GM12878 (cell line): ENCODE measurements around the gene MAP3K1. TPM values are rescaled to one million over a fixed set of nuclear protein-coding genes. Genes with fewer than 3 reads are reported as not detected.

Experiments
- ASH2L ChIP-seq: fragments of 300-600, 200-600 bp; sonication (generic); IDR thresholded peaks from 2 replicates; pipeline ENCODE4 v1.6.1; 2017; ENCODE audit warnings: low read depth, mild to moderate bottlenecking, borderline replicate concordance
- BMI1 ChIP-seq: fragments of 450-650 bp; IDR thresholded peaks from 2 replicates; pipeline ENCODE4 v1.6.1; 2016; ENCODE audit warnings: mild to moderate bottlenecking, moderate library complexity, borderline replicate concordance
- CBX3 ChIP-seq: fragments of 200-600 bp; sonication (generic); IDR thresholded peaks from 2 replicates; pipeline ENCODE4 v1.6.1; 2016; ENCODE audit warnings: low read depth, borderline replicate concordance
- CBX5 ChIP-seq: sonication (generic); IDR thresholded peaks from 2 replicates; pipeline ENCODE4 v1.6.1; 2016; ENCODE audit warnings: low read depth, moderate library complexity, mild to moderate bottlenecking, inconsistent platforms
- CHD2 ChIP-seq: IDR thresholded peaks from 2 replicates; pipeline ENCODE4 v1.6.1; 2011; ENCODE audit warnings: low read depth, low read length, improper control_type of control experiment, borderline replicate concordance
- ETV6 ChIP-seq, 2 experiments: fragments of 450-650 bp in 1 of 2; IDR thresholded peaks in 1 of 2; conservative IDR thresholded peaks in 1 of 2; 2 replicates each; pipeline ENCODE4 v1.6.1; 2014; ENCODE audit warnings: antibody characterized with exemption in 1 of 2, borderline replicate concordance in 1 of 2, low read depth in 1 of 2, mild to moderate bottlenecking in 1 of 2, moderate library complexity in 1 of 2
- HDGF ChIP-seq: fragments of 450-650 bp; IDR thresholded peaks from 2 replicates; pipeline ENCODE4 v1.6.1; 2016; ENCODE audit warnings: antibody characterized with exemption
- IKZF2 ChIP-seq, 2 experiments: fragments of 450-650 bp; IDR thresholded peaks; 2 replicates each; pipeline ENCODE4 v1.6.1; 2017; ENCODE audit warnings: mild to moderate bottlenecking in 2 of 2, moderate library complexity in 2 of 2
- IRF4 ChIP-seq: IDR thresholded peaks from 2 replicates; pipeline ENCODE4 v1.6.1; 2011; ENCODE audit warnings: low read depth, low read length
- KLF5 ChIP-seq: fragments of 450-650 bp; IDR thresholded peaks from 2 replicates; pipeline ENCODE4 v1.6.1; 2014; ENCODE audit warnings: mild to moderate bottlenecking; ENCODE audit not compliant: partially characterized antibody
- MTA3 ChIP-seq: IDR thresholded peaks from 2 replicates; pipeline ENCODE4 v1.6.1; 2012; ENCODE audit warnings: low read length, inconsistent platforms, borderline replicate concordance
- NR2C1 ChIP-seq: fragments of 450-650 bp; IDR thresholded peaks from 2 replicates; pipeline ENCODE4 v1.6.1; 2017; ENCODE audit warnings: antibody characterized with exemption, mild to moderate bottlenecking, moderate library complexity
- POU2F2 ChIP-seq: IDR thresholded peaks from 3 replicates; pipeline ENCODE4 v1.6.1; 2011; ENCODE audit warnings: low read depth, mild to moderate bottlenecking, low read length, borderline replicate concordance
- RAD51 ChIP-seq: fragments of 450-650 bp; IDR thresholded peaks from 2 replicates; pipeline ENCODE4 v1.6.1; 2016; ENCODE audit warnings: moderate library complexity, mild to moderate bottlenecking, inconsistent platforms
- SMAD1 ChIP-seq: fragments of 450-650 bp; IDR thresholded peaks from 2 replicates; pipeline ENCODE4 v1.6.1; 2018; ENCODE audit warnings: mild to moderate bottlenecking, low read depth; ENCODE audit not compliant: partially characterized antibody
- SREBF1 ChIP-seq: IDR thresholded peaks from 2 replicates; pipeline ENCODE4 v1.6.1; 2012; ENCODE audit warnings: mild to moderate bottlenecking, low read length
- SREBF2 ChIP-seq: IDR thresholded peaks from 2 replicates; pipeline ENCODE4 v1.6.1; 2012; ENCODE audit warnings: mild to moderate bottlenecking, low read length
- SRF ChIP-seq, 2 experiments: IDR thresholded peaks; 2 replicates each; pipeline ENCODE4 v1.6.1; 2011; ENCODE audit warnings: low read depth in 2 of 2, low read length in 2 of 2, mild to moderate bottlenecking in 1 of 2, moderate library complexity in 1 of 2
- SUZ12 ChIP-seq: fragments of 200-600 bp; sonication (generic); IDR thresholded peaks from one replicate; pipeline ENCODE4 v1.6.1; 2018; ENCODE audit warnings: antibody characterized with exemption, mild to moderate bottlenecking; ENCODE audit not compliant: unreplicated experiment
- TCF12 ChIP-seq: IDR thresholded peaks from 2 replicates; pipeline ENCODE4 v1.6.1; 2011; ENCODE audit warnings: low read depth, mild to moderate bottlenecking, low read length
- WRNIP1 ChIP-seq: IDR thresholded peaks from 2 replicates; pipeline ENCODE4 v1.6.1; 2011; ENCODE audit warnings: low read depth, low read length, improper control_type of control experiment, borderline replicate concordance
- ZNF217 ChIP-seq: fragments of 450-650 bp; IDR thresholded peaks from 2 replicates; pipeline ENCODE4 v1.6.1; 2017; ENCODE audit warnings: antibody characterized with exemption, mild to moderate bottlenecking
- polyA plus RNA-seq, 11 experiments: library from polyadenylated mRNA; depleted of rRNA in 4 of 11; unstranded in 6 of 11; stranded (reverse) in 5 of 11; fragments of >200 nt; fragmentation: Nextera tagmentation in 4 of 11; fragmentation: Illumina TruSeq in 1 of 11; extraction: Ambion mirVana in 4 of 11; extraction: Trizol in 1 of 11; gene quantifications; 1 replicate in 1 of 11; 2 replicates in 10 of 11; pipeline versions ENCODE4 v1.2.1 to v1.2.3, GENCODE V29; 2011 to 2016; ENCODE audit warnings: inconsistent platforms in 2 of 11, missing spikeins in 2 of 11, low read depth in 1 of 11
- total RNA-seq, 4 experiments: library from RNA; depleted of rRNA in 3 of 4; stranded (reverse); fragments of >200 nt in 3 of 4; fragmentation: Illumina TruSeq in 1 of 4; extraction: Trizol in 1 of 4; gene quantifications; 2 replicates each; pipeline versions ENCODE4 v1.2.1 to v1.2.3, GENCODE V29; 2013 to 2021
- TF ChIP-seq, protein P1 (sequence below): fragments of 450-650 bp; IDR thresholded peaks from 2 replicates; pipeline ENCODE4 v1.6.1; 2016; ENCODE audit warnings: mild to moderate bottlenecking
- TF ChIP-seq, protein P2 (sequence below): IDR thresholded peaks from 2 replicates; pipeline ENCODE4 v1.6.1; 2011; ENCODE audit warnings: mild to moderate bottlenecking, low read depth, low read length, moderate library complexity; ENCODE audit not compliant: insufficient replicate concordance
- TF ChIP-seq, protein P3 (sequence below): IDR thresholded peaks from 2 replicates; pipeline ENCODE4 v1.6.1; 2012; ENCODE audit warnings: low read length, inconsistent platforms

The MAP3K1 gene
- total and polyA plus RNA-seq, 10 of the 15 experiments (the other 5 are each of a cell fraction or from before 2014, with no cell fraction given) = 7.5 to 24.6 (median 12.6) TPM

DNA sequence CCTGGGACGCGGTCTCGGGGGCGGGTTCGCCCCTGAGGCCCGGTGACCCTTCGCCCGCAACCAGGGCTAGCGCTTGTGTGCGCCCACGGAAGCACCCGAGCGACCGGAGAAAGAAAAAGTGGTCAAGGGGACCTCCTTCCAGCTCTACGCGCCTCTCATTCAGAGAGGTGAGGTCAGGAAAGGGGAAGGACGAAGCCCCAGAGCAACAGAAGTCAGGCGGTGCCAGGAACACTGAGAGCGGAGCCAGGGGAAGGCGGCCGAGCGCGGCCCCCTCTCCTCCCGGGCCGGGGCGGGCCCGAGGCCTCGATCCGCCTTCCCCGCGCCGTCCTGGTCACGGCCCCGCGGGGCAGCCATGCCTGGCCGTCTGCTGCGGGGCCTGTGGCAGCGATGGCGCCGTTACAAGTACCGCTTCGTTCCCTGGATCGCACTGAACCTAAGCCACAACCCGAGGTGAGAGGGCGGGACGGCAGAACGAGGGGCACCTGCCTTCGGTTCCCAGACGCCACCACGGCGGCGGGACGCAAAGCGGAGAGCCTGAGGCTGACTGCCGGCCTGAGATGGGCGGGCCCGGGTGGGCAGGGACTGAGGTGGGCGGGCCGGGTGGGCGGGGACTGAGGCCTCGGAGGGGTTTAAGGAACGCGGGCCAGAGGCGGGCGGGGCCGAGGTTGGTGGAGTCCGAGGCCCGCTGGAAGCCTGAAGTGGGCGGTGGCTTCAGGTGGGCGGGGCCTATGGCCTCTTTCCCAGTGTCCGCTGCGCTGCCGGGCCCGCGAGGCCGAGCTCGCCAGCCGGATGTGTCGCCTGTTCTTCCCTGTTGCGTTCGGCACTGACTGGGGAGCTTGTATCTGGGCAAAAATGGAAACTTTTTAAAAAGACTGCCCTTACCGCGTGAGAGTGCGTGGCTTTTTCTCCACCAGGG lies 94.2 kb downstream of the MAP3K1 start, which contains the start of gene SETD9 (continued):
- TF ChIP-seq SMAD1 = no peak
- TF ChIP-seq SREBF2 = no peak
- TF ChIP-seq SUZ12 = no peak
- no peak for TF ChIP-seq MTA3
- TF ChIP-seq ETV6 (conservative IDR thresholded peaks at IDR 0.05 in 1 of 2, IDR thresholded peaks at IDR 0.05 in 1 of 2; ENCODE audit: borderline replicate concordance in 1 of 2, low read depth in 1 of 2) = peak in 1 of 2 experiments; percentile 32; a peak in 1 of 4 replicates
- TF ChIP-seq, protein P1, sequence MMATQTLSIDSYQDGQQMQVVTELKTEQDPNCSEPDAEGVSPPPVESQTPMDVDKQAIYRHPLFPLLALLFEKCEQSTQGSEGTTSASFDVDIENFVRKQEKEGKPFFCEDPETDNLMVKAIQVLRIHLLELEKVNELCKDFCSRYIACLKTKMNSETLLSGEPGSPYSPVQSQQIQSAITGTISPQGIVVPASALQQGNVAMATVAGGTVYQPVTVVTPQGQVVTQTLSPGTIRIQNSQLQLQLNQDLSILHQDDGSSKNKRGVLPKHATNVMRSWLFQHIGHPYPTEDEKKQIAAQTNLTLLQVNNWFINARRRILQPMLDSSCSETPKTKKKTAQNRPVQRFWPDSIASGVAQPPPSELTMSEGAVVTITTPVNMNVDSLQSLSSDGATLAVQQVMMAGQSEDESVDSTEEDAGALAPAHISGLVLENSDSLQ = no peak
- no peak for TF ChIP-seq RAD51
- TF ChIP-seq TCF12 = no peak
- TF ChIP-seq HDGF = no peak
- no peak for TF ChIP-seq BMI1
- TF ChIP-seq KLF5 = no peak
- TF ChIP-seq CBX3 = no peak
- 0 out of 2 replicates have a peak, but pooled peaks have one; percentile 25 for TF ChIP-seq ZNF217
- no peak for TF ChIP-seq SRF (IDR thresholded peaks at IDR 0.05; ENCODE audit: low read depth in 2 of 2, low read length in 2 of 2)
- TF ChIP-seq, protein P2, sequence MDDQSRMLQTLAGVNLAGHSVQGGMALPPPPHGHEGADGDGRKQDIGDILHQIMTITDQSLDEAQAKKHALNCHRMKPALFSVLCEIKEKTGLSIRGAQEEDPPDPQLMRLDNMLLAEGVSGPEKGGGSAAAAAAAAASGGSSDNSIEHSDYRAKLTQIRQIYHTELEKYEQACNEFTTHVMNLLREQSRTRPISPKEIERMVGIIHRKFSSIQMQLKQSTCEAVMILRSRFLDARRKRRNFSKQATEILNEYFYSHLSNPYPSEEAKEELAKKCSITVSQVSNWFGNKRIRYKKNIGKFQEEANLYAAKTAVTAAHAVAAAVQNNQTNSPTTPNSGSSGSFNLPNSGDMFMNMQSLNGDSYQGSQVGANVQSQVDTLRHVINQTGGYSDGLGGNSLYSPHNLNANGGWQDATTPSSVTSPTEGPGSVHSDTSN = no peak
- TF ChIP-seq CHD2 = 0 out of 2 replicates have a peak, but pooled peaks have one; percentile 30
- peak; percentile 33 to 74; a peak in 2 of 4 replicates for TF ChIP-seq IKZF2 (IDR thresholded peaks at IDR 0.05)
- TF ChIP-seq WRNIP1 = no peak
- TF ChIP-seq POU2F2 = peak; percentile 76; the same call in 1 of the 3 replicates
- TF ChIP-seq SREBF1 = no peak
- TF ChIP-seq IRF4 = no peak
- TF ChIP-seq CBX5 = no peak
- TF ChIP-seq, protein P3, sequence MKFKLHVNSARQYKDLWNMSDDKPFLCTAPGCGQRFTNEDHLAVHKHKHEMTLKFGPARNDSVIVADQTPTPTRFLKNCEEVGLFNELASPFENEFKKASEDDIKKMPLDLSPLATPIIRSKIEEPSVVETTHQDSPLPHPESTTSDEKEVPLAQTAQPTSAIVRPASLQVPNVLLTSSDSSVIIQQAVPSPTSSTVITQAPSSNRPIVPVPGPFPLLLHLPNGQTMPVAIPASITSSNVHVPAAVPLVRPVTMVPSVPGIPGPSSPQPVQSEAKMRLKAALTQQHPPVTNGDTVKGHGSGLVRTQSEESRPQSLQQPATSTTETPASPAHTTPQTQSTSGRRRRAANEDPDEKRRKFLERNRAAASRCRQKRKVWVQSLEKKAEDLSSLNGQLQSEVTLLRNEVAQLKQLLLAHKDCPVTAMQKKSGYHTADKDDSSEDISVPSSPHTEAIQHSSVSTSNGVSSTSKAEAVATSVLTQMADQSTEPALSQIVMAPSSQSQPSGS = no peak
- TF ChIP-seq ASH2L = no peak
- TF ChIP-seq NR2C1 = no peak
